ENCODE results near the gene SLC25A27.

DNA sequence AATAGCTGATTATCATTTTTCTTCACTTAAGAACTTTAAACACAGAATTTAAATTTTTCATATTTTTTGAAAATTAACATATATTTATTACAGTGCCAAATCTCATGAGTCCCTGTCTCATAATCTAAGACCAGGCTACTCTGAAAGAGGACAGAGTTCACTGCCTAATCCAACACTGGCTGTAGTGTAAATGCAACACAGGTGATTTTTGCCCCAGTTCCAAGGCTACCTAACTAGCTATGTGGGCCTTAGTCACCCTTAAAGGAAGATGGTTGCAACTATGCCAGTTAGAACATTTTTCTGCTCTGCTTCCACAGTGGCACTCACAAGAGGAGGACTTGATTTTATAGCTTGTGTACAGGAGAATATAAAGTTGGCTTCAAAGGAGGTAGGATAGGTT, 4.9 kb downstream of the SLC25A27 start:
- TF ChIP-seq, protein P1, sequence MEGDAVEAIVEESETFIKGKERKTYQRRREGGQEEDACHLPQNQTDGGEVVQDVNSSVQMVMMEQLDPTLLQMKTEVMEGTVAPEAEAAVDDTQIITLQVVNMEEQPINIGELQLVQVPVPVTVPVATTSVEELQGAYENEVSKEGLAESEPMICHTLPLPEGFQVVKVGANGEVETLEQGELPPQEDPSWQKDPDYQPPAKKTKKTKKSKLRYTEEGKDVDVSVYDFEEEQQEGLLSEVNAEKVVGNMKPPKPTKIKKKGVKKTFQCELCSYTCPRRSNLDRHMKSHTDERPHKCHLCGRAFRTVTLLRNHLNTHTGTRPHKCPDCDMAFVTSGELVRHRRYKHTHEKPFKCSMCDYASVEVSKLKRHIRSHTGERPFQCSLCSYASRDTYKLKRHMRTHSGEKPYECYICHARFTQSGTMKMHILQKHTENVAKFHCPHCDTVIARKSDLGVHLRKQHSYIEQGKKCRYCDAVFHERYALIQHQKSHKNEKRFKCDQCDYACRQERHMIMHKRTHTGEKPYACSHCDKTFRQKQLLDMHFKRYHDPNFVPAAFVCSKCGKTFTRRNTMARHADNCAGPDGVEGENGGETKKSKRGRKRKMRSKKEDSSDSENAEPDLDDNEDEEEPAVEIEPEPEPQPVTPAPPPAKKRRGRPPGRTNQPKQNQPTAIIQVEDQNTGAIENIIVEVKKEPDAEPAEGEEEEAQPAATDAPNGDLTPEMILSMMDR (optimal IDR thresholded peaks at IDR 0.05 in 1 of 3, IDR thresholded peaks at IDR 0.05 in 1 of 3, conservative IDR thresholded peaks at IDR 0.05 in 1 of 3; ENCODE audit: extremely low read depth in 1 of 3, insufficient read depth in 2 of 3, low read length in 3 of 3) = no peak
- no peak for TF ChIP-seq EZH2 (IDR thresholded peaks at IDR 0.05; ENCODE audit: low read length)

All from keratinocyte (primary cell).